ENCODE results near the gene ATG4B.
A peak's percentile ranks its signal among the peaks of the same experiment; 100 is the strongest.
"Not testable (repeated sequence)": the region's sequence is repeated elsewhere in the genome, so short reads cannot be mapped to it uniquely, and the experiment has no call there.

ATG4B gene

GRCh38 chr2:241637018-241637794 is at the start of gene ATG4B, which contains the start of gene THAP4:
ATG4B (plus strand) TSS chr2:241637693; CDS start chr2:241637715, 22 bp downstream.
THAP4 (minus strand) TSS chr2:241637158; CDS start chr2:241637017, 141 bp downstream.
- DNase-seq, result peak; percentile 90

DNA sequence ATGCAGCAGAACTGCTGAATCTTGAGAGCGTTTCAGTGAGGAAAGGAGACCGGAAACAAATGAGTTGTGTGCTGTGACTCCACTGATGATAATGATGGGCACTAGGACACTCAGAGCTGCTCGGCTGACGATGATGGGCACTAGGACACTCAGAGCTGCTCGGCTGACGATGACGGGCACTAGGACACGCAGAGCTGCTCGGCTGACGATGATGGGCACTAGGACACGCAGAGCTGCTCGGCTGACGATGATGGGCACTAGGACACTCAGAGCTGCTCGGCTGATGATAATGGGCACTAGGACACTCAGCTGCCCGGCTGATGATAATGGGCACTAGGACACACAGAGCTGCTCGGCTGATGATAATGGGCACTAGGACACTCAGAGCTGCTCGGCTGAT is 47.6 kb upstream of the ATG4B start:
- DNase-seq, result not testable (repeated sequence)

DNA sequence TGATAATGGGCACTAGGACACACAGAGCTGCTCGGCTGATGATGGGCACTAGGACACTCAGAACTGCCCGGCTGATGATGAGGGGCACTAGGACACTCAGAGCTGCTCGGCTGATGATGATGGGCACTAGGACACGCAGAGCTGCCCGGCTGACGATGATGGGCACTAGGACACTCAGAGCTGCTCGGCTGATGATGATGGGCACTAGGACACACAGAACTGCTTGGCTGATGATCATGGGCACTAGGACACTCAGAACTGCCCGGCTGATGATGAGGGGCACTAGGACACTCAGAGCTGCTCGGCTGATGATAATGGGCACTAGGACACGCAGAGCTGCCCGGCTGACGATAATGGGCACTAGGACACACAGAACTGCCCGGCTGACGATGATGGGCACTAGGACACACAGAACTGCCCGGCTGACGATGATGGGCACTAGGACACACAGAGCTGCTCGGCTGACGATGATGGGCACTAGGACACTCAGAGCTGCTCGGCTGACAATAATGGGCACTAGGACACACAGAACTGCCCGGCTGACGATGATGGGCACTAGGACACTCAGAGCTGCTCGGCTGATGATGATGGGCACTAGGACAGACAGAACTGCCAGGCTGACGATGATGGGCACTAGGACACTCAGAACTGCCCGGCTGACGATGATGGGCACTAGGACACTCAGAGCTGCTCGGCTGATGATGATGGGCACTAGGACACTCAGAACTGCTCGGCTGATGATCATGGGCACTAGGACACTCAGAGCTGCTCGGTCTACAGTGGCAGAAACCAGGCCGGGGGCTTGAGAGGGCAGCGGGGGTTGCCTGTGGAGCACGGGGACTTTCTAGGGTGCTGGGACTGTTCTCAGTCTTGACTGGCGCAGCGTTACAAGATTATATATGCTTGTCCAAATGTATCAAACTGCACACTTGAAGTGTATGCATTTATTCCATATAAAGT is 46.7 kb upstream of the ATG4B start:
- not testable (repeated sequence) for DNase-seq

DNA sequence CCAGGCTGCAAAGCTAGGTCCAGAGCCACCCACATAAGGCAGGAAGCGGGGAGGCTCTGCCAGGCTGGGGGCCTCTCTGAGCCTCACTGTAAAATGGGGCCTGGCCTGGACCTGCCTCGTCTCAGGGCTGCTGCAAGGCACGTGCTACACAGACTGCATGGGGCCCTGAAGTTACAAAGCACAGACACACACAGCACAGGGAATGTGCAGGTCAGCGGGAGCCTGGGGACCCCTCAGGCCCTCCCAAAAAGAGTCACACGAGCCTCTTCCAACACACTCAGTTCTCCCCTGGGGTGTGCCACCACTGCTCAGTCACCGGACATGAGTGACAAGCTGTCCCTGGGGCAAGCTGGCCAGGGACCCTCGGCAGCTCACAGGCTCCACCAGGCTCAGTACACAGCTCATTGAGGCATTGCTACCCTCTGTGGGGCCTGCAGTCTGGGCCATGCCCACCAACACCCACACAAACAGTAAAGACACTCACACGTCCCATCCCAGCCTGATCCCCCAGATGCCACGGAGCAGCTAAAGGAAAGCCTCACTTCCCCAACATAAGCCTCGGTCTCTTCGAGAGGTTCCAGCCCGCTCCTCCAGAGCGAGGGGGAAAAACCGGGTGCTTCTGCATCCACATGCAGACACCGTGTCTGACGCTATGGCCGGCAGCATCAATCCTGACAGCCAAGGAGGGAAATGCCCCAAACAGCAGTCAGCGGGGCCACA is 45.2 kb upstream of the ATG4B start:
- no peak for DNase-seq

DNA sequence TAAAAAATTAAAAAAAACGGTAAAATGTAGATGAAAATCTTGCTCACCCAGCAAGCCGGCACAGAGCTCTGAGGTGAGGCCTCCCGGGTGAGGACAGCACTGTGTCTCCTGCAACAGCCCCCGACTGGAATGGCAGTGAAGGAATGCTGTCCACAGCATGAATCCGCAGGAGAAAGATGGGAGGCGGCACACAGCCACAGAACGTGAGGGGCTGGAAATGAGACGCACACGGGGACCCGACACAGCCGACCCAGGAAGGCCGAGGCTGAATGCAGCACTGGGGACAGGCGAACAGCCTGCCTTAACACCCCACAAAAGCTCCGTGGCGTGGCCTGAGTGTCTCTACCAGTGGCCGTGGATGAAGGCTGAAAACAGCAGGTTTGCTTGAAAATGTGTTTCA is 44.2 kb upstream of the ATG4B start:
- no peak for DNase-seq

DNA sequence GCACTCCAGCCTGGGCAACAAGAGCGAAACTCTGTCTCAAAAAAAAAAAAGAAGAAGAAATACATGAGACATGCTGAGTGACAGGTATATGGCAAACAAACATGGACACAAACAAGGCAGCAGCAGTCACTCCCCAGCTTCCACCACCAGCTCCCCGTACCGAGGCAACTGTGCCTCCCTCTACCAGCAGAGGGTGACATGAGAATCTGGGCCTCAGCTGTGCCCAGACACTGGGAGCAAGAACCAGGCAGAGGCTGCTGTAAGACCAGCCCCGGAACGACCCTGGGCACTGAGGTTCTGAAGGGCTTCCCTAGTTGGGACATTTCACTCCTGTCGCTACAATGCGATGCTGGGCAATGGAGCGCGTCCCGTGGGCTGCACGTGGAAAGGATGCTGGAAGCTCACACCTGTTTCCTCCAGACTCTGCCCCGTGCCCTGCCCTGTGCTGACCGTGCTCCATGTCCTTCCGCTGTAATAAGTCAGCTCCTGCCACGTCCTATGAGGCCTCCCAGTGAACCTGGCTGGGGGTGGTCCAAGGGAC is 41.8 kb upstream of the ATG4B start:
- no peak for DNase-seq

DNA sequence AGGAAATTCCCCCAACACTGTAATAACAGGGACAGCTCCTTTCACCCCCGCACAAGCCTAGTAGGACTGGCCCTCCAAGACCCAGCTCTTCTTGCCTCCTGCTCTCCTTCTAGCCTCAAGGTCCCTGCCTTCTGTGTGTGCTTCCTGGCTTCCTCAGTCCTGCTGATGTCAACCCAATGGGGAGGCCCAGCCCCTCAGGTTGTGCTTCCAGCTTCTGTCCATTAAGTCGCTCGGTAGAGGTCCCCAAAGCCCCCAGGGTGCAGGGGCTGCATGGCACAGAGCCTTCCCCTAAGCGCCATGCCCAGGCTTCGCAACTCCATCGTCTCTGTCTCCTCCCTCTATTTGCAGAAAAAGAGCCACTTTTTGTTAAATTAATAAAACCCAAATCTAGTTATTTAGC is 39.9 kb upstream of the ATG4B start:
- DNase-seq, result no peak

DNA sequence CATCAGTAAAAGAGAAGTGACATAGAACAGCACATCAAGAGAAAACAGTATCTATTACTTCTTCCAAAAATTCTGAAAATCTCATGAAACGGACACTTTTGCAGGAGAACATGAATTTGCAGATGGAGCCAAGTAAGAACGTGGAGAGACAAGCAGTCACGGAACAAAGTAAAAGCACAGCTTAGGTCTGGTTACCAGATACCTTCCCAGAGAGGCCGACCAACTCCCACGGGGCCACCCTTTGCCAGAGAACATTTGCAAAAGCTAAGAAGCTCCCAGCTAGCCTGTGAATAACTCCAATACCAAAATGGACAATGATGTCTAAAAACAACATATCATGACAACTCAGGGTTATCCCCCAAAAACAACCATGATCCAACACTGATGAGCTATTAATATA is 39.4 kb upstream of the ATG4B start:
- no peak for DNase-seq

DNA sequence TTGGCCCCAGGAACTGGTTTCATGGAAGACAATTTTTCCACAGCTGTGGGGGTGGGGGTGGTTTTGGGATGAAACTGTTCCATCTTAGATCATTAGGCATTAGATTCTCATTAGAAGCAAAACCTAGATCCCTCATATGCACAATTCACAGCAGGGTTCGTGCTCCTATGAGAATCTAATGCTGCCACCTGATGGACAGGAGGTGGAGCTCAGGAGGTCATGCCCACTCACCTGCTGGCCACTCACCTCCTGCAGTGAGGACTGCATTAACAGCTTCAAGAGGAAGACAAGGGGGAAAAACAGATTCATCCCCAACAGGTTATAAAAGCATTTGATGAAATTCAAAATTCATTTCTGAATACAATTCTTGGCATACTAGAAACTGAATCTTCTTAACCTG is 39.0 kb upstream of the ATG4B start:
- no peak for DNase-seq

- no peak for DNase-seq
Observed at GRCh38 chr2:241599615-241600014, 37.9 kb upstream of the ATG4B start.

DNA sequence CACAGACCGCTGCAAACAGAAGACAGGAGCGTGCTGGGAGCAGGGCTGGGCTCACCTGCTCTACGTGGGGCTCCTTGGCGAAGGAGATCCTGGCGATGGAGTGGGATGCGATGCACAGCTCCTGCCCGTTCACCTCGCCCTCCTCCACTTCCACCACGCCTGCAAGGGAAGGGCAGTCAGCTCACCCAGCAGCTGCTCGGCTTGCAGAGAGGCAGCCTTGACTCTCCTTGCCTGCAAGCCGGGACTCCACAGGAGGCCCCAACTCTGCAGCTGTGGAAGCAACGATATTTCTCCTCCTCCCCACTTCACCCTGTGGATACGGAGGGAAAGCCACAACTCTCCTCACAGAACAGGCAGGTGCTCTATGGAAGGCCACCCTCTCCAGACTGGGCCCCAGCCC is 35.7 kb upstream of the ATG4B start:
- DNase-seq, result no peak

GRCh38 chr2:241602720-241603119 is 34.8 kb upstream of the ATG4B start:
- no peak for DNase-seq

GRCh38 chr2:241603686-241604085 is 33.8 kb upstream of the ATG4B start:
- no peak for DNase-seq

DNA sequence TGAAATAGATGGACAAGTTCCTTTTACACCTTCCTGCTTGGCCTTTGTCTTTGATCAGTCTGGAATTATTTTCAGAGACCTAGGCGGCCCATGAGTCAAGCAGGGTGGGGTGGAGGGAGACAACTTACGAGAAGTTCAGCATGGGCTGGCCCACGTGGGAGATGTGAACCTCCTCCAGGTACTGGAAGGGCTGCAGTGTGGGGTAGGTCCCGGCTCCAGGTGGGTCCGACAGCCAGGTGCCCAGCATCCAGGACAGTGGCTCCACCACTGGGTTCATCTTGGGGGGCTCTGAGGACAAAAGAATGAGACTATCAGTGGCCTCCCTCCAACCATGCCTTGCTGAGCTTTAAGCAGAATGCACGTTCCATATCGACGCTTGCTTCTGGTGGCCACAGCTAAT is 31.3 kb upstream of the ATG4B start:
- no peak for DNase-seq

DNA sequence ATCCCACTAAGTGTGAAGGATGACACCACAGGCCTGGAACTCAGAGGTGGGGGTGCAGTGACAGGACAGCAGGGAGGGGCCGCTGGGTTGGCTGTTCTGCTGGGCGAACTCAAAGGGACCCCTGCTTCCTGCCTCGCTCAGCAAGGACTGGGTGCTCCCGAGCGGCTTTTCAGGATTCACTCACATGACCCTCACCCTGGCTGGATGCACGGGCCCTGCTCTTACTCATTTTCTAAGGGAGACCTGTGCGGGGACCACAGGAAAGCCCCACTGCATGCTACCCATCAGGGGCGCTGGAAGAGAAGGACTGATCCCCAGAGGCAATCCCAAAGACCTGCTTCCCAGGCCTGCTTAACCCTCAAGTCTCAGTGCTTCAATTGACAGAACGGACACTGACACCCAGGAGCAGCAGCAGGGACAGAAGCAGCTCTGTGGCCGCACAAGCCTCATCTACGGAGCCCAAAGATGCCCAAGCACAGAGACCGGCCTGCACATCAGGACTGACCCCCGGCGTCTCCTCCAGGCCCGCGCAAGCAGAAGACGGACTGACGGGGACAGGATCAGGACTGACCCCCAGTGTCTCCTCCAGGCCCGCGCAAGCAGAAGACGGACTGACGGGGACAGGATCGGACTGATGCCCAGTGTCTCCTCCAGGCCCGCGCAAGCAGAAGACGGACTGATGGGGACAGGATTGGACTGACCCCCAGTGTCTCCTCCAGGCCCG is 30.2 kb upstream of the ATG4B start:
- no peak for DNase-seq

- DNase-seq, result no peak
Observed at GRCh38 chr2:241608881-241609280, 28.6 kb upstream of the ATG4B start.

DNA sequence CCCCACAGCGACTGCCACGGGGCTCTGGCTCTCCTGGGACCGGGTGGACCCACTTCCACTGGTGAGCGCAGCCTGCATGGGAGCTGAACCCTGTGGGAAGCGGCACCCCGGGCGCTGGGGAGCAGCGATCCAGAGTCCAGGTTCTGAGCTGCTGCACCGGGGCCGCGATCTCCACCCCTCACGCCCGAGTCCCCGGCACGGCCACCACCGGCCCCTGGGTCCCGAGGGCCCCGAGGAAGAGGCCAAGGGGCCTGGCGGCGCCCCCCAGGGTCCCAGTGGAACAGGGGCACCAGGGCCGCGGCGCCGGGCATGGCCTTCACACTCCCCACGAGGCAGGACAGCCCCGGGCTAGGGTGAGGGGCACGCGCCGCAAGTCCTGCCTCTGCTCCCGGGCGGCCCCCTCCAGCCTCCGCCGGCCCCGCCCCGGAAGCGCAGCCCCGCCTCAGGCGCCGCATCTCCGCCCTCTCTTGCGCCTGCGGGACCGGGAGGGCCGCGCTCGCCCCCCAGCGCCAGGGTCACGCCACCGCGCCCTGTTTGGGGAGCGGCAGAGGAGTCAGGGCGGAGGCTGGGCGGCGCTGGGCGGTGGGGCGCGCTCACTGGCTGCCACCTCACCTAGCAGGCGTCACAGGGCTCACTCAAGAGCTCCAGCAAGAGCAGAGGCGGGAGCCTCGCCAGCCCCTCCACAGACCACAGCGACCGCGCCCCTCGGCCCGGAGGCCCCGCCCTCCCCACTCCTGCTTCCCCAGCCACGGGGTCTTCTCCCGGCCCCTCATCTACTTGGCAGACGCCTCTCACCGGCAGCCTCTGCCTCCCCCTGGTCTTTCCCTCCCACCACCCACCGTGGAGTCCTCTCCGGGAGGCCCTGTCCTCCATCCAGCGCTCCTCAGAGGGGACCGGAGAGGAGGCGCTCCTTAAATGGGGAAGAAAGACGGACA is 27.4 kb upstream of the ATG4B start:
- peak; percentile 85 for DNase-seq

- no peak for DNase-seq
Observed at GRCh38 chr2:241611062-241611461, 26.4 kb upstream of the ATG4B start.

GRCh38 chr2:241612156-241613016 is 25.1 kb upstream of the ATG4B start:
- DNase-seq, result no peak
